ENCODE data around the gene SLC35F4. TPM values are rescaled to one million over a fixed set of nuclear protein-coding genes. Genes with fewer than 3 reads are reported as not detected.
"Not testable (repeated sequence)": the region's sequence is repeated elsewhere in the genome, so short reads cannot be mapped to it uniquely, and the experiment has no call there.

SLC35F4 gene
- polyA plus RNA-seq (ENCODE audit: insufficient read length) = 0.17 TPM

DNA sequence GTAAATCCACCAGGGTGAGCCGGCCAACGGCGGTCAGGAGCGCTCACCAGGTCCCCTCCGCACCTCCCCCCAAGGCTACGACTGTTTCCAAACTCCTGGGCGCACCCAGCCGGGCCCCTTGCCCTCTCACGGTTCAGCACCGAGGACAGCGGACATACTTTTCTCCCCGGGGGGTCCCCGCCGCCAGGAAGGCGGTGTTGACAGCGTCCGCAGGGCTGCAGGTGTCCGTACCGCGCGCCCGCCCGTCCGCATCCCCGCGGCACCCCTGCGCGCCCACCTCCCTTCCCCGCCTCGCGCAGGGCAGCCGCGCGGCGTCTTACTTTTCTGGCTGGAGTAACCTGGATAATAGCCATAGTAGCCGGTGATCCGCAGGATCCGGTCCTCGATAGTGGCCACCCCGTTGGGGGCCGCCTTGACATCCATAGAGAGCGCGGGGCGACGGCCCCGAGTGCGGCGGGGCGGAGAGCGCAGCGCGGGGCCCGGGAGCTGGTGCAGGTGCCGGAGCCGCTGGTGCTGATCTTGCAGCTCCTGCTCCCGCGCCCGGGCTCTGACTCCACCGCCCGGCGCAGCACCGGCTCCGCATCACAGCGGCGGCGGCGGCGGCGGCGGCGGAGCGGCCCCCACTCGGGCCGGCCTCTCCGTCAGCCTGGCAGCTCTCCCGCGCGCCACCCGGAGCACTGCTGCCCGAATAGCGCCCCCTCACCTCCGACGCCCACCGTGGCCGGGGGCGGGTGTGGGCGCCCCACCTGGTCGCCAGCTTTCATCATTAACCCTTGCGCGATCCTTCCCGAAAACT lies at the start of gene SLC35F4:
Gene SLC35F4 (minus strand): TSS at position 690 of the 796 bp plus-strand sequence.
- DNase-seq = peak; percentile 47

DNA sequence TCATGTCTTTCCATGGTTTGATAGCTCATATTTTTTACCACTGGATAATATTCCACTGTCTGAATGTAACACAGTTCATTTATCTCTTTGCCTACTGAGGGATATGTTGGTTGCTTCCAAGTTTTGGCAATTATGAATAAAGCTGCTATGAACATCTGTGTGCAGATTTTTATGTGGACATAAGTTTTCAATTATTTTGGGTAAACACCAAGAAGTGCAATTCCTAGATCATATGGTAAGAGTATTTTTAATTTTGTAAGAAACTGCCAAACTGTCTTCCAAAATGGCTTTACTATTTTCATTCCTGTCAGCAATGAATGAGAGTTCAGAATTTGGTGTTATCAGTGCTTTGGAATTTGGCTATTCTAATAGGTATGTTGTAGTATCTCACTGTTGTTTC lies 43.7 kb upstream of the SLC35F4 start:
- no peak for DNase-seq

DNA sequence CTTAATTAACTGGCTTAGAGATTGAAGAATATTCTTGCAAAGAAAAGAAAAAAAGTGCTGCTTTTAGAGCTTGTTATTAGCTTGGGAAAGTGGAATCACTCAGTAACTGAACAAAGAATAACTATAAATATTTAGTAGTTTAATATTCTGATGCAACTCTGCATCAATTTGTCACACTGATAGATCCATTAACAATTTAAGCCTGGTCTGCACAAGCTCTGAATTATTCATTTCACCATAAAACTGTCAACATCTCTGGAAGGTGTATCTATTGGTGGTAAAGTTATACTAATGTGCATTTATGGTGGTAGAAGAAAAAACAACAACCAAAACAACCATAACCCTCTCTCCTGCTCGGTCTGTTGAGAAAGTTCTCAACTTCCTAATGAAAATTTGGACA lies 38.1 kb upstream of the SLC35F4 start:
- DNase-seq = no peak

- no peak for DNase-seq
Measured at GRCh38 chr14:57898837-57899572, 33.1 kb upstream of the SLC35F4 start.

GRCh38 chr14:57897144-57897748 lies 31.4 kb upstream of the SLC35F4 start:
- DNase-seq = no peak

GRCh38 chr14:57889245-57889644 lies 23.4 kb upstream of the SLC35F4 start:
- no peak for DNase-seq

DNA sequence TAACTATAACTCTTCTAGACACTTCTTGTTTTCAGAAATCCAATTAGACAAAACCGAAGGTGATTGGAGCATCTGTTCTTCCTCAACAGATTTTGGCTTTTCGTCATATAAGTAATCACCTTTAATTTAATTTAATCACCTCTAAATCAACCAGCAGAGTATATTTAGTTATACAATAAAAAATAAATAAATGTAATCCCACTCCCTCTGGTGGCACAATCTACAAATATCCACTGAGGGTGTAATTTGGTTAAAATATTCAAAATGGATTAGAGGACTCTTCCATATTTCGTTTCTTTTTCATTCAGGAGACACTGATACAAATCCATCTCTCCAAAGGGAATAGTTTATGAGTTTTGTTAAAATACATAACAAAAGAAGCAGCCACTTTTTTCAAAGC lies 18.3 kb upstream of the SLC35F4 start:
- DNase-seq = no peak

DNA sequence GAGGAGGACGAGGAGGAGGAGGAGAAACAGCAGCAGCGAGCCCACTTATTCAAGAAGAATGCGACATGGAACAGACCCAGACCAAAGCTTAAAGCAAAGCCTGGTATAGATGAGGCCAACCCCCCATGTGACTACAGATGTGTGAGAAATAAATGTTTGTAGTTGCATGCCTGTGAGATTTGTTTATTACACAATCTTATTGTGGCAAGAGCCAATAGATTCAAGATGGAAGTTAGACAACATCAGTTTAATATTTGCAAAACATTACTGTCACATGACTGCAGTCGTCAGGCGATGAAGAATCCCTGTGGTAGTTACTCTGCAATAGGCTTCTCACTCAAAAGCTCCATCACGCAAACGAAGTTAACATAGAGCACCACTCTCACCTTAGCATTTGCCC lies 17.2 kb upstream of the SLC35F4 start:
- DNase-seq = no peak

- DNase-seq = no peak
Measured at GRCh38 chr14:57879516-57879915, 13.6 kb upstream of the SLC35F4 start.

GRCh38 chr14:57875985-57876384 lies 10.1 kb upstream of the SLC35F4 start:
- DNase-seq = no peak

DNA sequence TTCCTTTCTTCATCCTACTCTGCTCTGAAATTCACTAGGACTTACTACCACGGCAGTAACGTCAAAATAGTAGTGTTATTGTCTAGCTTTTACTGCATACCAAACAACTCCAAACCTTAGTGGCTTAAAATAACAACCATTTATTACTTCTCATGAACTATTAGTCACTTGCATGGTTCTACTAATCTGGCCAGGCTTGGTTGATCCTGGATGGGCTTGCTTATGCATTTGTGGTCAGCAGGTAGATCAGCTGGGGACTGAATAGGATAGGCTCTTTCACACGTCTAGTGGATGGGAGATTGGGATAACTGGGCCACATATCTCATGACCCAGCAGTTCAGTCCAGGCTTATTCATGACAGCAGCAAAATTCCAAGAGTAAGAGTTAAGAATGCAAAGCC lies 9.4 kb upstream of the SLC35F4 start:
- DNase-seq = no peak

DNA sequence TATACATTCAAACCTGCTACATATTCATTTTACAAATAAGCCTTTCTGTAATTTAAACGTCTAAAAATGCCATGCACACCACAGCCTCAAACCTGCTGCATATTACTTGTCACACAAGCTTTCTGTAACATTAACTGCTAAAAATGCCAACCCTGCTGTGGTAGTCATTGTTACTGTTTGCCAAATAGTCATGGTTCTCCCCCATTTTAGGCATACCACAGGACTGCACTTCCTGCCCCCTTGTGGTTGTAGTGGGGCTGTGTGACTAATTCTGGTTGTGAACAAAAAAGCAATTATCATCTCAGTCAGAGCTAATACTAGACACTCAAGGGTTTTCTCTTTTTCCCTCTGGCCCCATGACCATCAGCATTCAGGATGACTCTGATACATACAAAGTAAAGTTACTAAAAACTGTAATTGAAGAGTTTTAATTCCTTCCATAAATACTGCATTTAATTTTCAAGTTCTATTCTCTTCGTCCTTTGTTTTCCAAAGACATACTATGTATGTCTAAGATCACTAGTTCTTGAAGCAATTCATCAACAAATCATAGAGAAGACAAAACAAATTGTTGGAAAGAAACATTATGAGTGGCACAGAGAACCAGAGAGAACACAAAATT lies 5.7 kb upstream of the SLC35F4 start:
- peak; percentile 15 for DNase-seq

DNA sequence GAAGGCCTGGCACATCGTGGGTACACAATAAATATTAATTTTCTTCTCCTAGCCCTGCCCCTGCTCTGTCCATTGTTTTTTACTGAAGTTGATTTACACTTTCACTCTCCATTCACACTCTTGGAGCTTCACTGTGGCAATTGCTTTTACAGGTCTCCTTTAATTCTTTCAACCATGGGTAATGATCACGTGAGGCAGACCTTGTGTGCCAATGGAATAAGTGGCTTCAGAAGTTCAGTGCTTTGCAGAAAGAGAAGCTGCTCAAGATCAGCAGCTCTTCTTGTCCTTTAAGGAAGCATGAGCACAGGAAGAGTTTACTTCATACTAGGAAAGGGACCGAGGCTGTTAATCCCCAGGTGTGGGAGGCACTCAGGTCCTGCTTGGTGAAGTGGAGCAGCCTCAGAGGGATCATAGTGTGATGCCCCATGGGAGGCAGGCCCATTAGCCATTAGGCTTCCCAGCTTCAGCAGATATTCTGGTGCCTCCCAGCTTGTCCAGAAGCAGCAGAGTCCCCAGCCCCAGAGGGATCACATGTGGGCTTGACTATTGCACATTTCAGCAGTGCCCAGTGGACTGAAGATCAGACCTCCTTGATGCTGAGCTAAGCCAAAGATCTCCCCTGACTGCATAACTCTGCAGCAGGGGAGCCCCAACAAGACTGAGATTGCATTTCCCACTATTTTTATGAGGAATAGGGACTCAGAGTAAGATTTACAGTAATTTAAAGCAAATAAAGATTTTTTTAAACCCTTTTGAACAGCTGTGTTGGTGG lies 5.0 kb upstream of the SLC35F4 start:
- no peak for DNase-seq

GRCh38 chr14:57869617-57870016 lies 3.7 kb upstream of the SLC35F4 start:
- no peak for DNase-seq

DNA sequence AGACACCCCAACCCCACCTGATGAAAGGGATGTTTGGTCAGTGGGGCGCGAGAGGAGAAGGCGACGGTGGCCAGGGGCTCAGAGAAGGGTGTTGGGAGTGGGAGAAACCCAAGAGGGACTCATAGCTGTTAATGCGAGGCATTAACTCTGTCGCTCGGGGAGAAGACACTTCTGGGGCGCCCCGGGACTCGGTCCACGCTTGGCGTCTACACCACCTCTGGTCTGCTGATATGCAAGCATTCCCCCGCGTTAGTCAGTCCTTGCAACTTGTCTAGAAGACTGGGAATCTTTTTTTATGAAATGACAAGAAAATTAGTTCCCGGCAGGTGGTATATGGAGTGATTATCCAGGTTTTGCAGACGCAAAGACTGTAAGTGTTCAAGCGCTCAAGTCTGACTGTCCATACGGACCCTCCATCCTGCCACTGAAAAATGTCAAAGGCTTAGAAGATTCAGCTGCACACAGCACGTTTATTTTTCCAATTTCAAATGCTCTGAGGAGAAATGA lies 360 bp upstream of the SLC35F4 start:
- no peak for DNase-seq

- no peak for DNase-seq
Measured at GRCh38 chr14:57865066-57865402, 858 bp downstream of the SLC35F4 start.

- DNase-seq = no peak
Measured at GRCh38 chr14:57864659-57865058, 1.2 kb downstream of the SLC35F4 start.

DNA sequence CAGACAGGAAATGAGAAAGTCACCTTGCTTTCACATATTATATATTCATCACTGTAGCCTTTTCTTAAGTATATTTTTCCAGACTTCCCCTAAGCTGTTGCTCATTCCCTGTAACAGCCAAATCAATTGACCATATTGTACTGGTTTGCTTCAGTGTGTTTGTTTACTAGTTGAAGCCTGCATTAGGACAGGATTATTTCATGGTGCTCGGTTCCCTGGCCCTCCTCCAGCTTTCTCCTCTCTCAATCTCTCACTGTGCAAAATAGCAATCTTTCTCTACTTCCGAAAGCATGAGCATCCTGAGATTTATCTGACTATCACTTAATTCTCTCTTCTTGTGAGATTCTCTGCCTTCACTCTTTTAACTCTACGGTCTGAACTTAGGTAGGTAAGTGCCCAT lies 2.4 kb downstream of the SLC35F4 start:
- DNase-seq = no peak

DNA sequence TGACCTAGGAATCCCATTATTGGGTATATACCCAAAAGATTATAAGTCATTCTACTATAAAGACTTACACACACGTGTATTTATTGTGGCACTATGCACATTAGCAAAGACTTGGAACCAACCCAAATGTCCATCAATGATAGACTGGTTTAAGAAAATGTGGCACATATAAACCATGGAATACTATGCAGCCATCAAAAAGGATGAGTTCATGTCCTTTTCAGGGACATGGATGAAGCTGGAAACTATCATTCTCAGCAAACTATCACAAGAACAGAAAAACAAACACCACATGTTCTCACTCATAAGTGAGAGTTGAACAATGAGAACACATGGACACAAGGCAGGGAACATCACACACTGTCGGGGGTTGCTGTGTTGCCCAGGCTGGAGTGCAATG lies 10.2 kb downstream of the SLC35F4 start:
- DNase-seq = not testable (repeated sequence)

DNA sequence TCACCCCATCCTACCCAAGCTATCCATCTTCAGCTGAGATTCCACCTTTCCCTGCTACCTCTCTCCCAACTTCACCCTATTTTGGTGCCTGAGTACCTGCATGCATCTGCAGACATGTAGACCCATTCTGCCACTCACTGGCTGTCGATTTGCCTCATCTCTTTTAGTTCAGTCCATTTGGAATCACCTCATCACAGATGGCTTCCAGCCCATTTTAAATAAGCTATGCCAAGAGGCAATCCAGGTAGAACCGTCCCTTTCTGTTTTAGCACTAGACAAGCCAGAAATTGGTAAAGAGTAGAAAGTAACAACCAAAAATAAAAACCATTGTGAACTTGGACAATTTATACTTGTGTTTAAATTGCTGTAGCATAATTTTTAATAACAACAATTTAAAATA lies 11.3 kb downstream of the SLC35F4 start:
- no peak for DNase-seq

GRCh38 chr14:57851354-57851753 lies 14.5 kb downstream of the SLC35F4 start:
- DNase-seq = no peak

DNA sequence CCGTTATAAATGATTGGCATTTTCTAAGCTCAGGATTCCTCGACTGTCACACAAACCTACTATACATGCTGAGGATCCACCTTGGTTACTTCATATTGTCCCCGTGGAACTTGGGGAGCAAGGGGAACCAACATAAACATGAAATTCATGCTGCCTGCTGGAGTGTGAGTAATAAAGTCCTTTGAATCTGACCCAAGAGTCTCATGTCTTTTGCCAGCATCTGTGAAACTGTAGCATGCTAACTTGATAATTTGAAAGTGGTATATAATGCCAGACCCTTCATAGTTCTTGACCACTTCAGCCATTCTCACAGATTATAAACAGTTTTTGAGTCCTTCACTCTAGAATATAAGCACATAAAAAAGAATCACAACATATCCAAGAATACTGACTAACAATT lies 17.1 kb downstream of the SLC35F4 start:
- DNase-seq = no peak
